ENCODE measurements around the gene RARS2.

The RARS2 gene

GRCh38 chr6:87482366-87482765, 107.4 kb downstream of the RARS2 start:
- Histone ChIP-seq H3K9me3 (ENCODE audit: low read length) (no peaks in the 10 kb centered on the region), H3K9me2 (ENCODE audit: low read depth, low read length) (no peaks in the 10 kb centered on the region), H3K27ac (ENCODE audit: low read depth, low read length, poor library complexity, severe bottlenecking) (no peak overlapping the region), H3K4me2 (ENCODE audit: low read length) (no peak overlapping the region), H2AFZ (ENCODE audit: low read length) (no peak overlapping the region), H3K4me3 (ENCODE audit: low read depth, low read length, poor library complexity, severe bottlenecking) (no peak overlapping the region), H3K79me2 (ENCODE audit: insufficient read depth, low read length) (no peaks in the 10 kb centered on the region), H3F3A (ENCODE audit: insufficient read depth, low read length) (no peaks in the 10 kb centered on the region), H3K9ac (ENCODE audit: low read length) (no peak overlapping the region), H3K36me3 (ENCODE audit: insufficient read depth, low read length) (peaks cover 39% of the 10 kb centered on the region), H4K20me1 (ENCODE audit: insufficient read depth, low read length) (no peaks in the 10 kb centered on the region), H3K27me3 (ENCODE audit: insufficient read depth, low read length) (no peaks in the 10 kb centered on the region), H3K4me1 (ENCODE audit: insufficient read depth, low read length, severe bottlenecking) (no peaks in the 10 kb centered on the region)
- TF ChIP-seq CTCF (IDR thresholded peaks at IDR 0.05; ENCODE audit: low read length) = no peak
- no peak for TF ChIP-seq EZH2 (IDR thresholded peaks at IDR 0.05; ENCODE audit: borderline replicate concordance, low read length)

DNA sequence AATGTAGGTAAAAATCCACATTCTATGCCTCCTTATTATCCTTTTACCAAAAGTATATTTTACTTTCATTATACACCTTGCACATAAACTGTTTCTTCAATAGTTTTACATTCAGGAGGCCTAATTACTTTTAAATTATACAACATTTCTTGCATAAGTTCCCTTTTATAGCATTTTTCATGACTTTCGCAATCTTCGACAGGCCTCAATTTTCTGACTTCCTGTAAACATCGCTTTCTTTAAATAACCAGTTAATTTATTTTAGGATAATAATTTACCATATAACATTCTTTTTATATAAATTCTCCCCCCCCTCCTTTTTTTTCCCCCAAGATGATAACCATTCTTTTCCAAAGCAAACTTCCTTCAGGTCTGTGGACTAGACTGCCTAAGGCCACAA, 107.9 kb downstream of the RARS2 start:
- H2AFZ ChIP-seq (ENCODE audit: low read length) = no peak overlapping the region
- H3K27me3 ChIP-seq (ENCODE audit: insufficient read depth, low read length) = no peaks in the 10 kb centered on the region
- no peaks in the 10 kb centered on the region for H3K9me2 ChIP-seq (ENCODE audit: low read depth, low read length)
- H4K20me1 ChIP-seq (ENCODE audit: insufficient read depth, low read length) = no peaks in the 10 kb centered on the region
- H3K4me3 ChIP-seq (ENCODE audit: low read depth, low read length, poor library complexity, severe bottlenecking) = no peak overlapping the region
- H3K36me3 ChIP-seq (ENCODE audit: insufficient read depth, low read length) = peaks cover 39% of the 10 kb centered on the region
- no peaks in the 10 kb centered on the region for H3K4me1 ChIP-seq (ENCODE audit: insufficient read depth, low read length, severe bottlenecking)
- no peaks in the 10 kb centered on the region for H3K9me3 ChIP-seq (ENCODE audit: low read length)
- H3K79me2 ChIP-seq (ENCODE audit: insufficient read depth, low read length) = no peaks in the 10 kb centered on the region
- no peak overlapping the region for H3K4me2 ChIP-seq (ENCODE audit: low read length)
- H3F3A ChIP-seq (ENCODE audit: insufficient read depth, low read length) = no peaks in the 10 kb centered on the region
- no peak overlapping the region for H3K27ac ChIP-seq (ENCODE audit: low read depth, low read length, poor library complexity, severe bottlenecking)
- H3K9ac ChIP-seq (ENCODE audit: low read length) = no peak overlapping the region
- TF ChIP-seq EZH2 (IDR thresholded peaks at IDR 0.05; ENCODE audit: borderline replicate concordance, low read length) (no peak), CTCF (IDR thresholded peaks at IDR 0.05; ENCODE audit: low read length) (no peak)

DNA sequence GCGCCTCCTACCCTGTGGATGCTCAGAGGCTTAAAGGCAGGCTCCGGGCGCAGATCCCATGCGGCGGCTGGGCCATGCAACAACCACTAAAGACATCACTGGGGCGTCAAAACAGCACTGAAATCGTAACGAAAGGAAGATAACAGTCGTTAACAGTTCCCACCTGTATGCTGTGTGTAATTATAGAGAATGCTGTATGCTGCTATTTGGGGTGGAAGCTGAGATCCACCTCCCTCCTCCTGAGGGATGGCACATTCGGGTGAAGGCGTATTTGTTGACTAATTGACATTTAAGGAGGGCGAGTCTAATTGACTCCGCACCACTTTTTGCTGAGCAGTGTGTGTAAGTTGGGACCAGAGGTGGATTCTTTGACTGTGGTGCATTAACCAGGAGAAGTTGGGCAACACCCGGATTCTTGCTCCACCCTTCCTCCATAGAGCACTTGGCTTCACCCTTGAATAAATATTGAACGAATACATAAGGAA, 116.3 kb downstream of the RARS2 start:
- Histone ChIP-seq H3K79me2 (ENCODE audit: insufficient read depth, low read length) (peaks cover 12% of the 10 kb centered on the region; the same call in 1 of the 2 replicates), H3K4me3 (ENCODE audit: low read depth, low read length, poor library complexity, severe bottlenecking) (peak overlapping the region; percentile 79), H3K4me1 (ENCODE audit: insufficient read depth, low read length, severe bottlenecking) (peaks cover 24% of the 10 kb centered on the region), H4K20me1 (ENCODE audit: insufficient read depth, low read length) (no peaks in the 10 kb centered on the region), H3K27ac (ENCODE audit: low read depth, low read length, poor library complexity, severe bottlenecking) (no peak overlapping the region), H3K36me3 (ENCODE audit: insufficient read depth, low read length) (peaks cover 13% of the 10 kb centered on the region), H3K27me3 (ENCODE audit: insufficient read depth, low read length) (no peaks in the 10 kb centered on the region), H3K9ac (ENCODE audit: low read length) (peak overlapping the region; percentile 86), H3K9me2 (ENCODE audit: low read depth, low read length) (no peaks in the 10 kb centered on the region), H3K9me3 (ENCODE audit: low read length) (no peaks in the 10 kb centered on the region), H3F3A (ENCODE audit: insufficient read depth, low read length) (no peaks in the 10 kb centered on the region), H2AFZ (ENCODE audit: low read length) (0 out of 2 replicates have a peak overlapping the region, but pooled peaks have one; percentile 39), H3K4me2 (ENCODE audit: low read length) (peak overlapping the region; percentile 93)
- TF ChIP-seq EZH2 (IDR thresholded peaks at IDR 0.05; ENCODE audit: borderline replicate concordance, low read length) = no peak
